B cell (primary cell): Measurements from ENCODE around the gene CHCHD1.

Experiments used
- EZH2 ChIP-seq: IDR thresholded peaks from 2 replicates; pipeline ENCODE4 v1.6.1; 2012; ENCODE audit warnings: borderline replicate concordance, low read depth, mild to moderate bottlenecking, moderate library complexity, low read length; ENCODE audit not compliant: insufficient read depth, poor library complexity, severe bottlenecking
- TF ChIP-seq, protein P1 (sequence below): fragments of 200-600 bp; IDR thresholded peaks from one replicate; pipeline ENCODE4 v1.8.0; 2022; ENCODE audit warnings: antibody characterized with exemption, mild to moderate bottlenecking

- TF ChIP-seq, protein P1, sequence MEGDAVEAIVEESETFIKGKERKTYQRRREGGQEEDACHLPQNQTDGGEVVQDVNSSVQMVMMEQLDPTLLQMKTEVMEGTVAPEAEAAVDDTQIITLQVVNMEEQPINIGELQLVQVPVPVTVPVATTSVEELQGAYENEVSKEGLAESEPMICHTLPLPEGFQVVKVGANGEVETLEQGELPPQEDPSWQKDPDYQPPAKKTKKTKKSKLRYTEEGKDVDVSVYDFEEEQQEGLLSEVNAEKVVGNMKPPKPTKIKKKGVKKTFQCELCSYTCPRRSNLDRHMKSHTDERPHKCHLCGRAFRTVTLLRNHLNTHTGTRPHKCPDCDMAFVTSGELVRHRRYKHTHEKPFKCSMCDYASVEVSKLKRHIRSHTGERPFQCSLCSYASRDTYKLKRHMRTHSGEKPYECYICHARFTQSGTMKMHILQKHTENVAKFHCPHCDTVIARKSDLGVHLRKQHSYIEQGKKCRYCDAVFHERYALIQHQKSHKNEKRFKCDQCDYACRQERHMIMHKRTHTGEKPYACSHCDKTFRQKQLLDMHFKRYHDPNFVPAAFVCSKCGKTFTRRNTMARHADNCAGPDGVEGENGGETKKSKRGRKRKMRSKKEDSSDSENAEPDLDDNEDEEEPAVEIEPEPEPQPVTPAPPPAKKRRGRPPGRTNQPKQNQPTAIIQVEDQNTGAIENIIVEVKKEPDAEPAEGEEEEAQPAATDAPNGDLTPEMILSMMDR, result no peak
- no peak for TF ChIP-seq EZH2
These were observed 16.8 kb upstream of the CHCHD1 start for GRCh38 chr10:73765066-73765465.
